ENCODE data around the gene LCN10. TPM values are rescaled to one million over a fixed set of nuclear protein-coding genes. Genes with fewer than 3 reads are reported as not detected.

The LCN10 gene
- total RNA-seq, 4 donors from 2014 or later, result 3.9 to 16.5 (median 9.9) TPM

GRCh38 chr9:136750526-136750925 is 7.8 kb upstream of the LCN10 start:
- H3K36me3 ChIP-seq, result no peaks in the 10 kb centered on the region
- H3K9me3 ChIP-seq, result peaks cover 0 to 10% (median 0%) of the 10 kb centered on the region in 3 donors
- H3K4me1 ChIP-seq, result no peaks in the 10 kb centered on the region
- WGBS, 2 donors (ENCODE audit: low coverage in 1 of 2), result 17 to 33% methylated on average over 1 to 2 of the region's 2 CpGs
- TF ChIP-seq, protein P1, sequence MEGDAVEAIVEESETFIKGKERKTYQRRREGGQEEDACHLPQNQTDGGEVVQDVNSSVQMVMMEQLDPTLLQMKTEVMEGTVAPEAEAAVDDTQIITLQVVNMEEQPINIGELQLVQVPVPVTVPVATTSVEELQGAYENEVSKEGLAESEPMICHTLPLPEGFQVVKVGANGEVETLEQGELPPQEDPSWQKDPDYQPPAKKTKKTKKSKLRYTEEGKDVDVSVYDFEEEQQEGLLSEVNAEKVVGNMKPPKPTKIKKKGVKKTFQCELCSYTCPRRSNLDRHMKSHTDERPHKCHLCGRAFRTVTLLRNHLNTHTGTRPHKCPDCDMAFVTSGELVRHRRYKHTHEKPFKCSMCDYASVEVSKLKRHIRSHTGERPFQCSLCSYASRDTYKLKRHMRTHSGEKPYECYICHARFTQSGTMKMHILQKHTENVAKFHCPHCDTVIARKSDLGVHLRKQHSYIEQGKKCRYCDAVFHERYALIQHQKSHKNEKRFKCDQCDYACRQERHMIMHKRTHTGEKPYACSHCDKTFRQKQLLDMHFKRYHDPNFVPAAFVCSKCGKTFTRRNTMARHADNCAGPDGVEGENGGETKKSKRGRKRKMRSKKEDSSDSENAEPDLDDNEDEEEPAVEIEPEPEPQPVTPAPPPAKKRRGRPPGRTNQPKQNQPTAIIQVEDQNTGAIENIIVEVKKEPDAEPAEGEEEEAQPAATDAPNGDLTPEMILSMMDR (IDR thresholded peaks at IDR 0.05), result no peak
- TF ChIP-seq EP300 (IDR thresholded peaks at IDR 0.05), result no peak
- no peak for TF ChIP-seq POLR2A (IDR thresholded peaks at IDR 0.05)
- TF ChIP-seq POLR2AphosphoS5 (IDR thresholded peaks at IDR 0.05), result no peak
- peaks cover 9% of the 10 kb centered on the region for H3K27me3 ChIP-seq
- no peak overlapping the region for H3K4me3 ChIP-seq
- ATAC-seq, result no peak
- no peak overlapping the region for H3K27ac ChIP-seq

DNA sequence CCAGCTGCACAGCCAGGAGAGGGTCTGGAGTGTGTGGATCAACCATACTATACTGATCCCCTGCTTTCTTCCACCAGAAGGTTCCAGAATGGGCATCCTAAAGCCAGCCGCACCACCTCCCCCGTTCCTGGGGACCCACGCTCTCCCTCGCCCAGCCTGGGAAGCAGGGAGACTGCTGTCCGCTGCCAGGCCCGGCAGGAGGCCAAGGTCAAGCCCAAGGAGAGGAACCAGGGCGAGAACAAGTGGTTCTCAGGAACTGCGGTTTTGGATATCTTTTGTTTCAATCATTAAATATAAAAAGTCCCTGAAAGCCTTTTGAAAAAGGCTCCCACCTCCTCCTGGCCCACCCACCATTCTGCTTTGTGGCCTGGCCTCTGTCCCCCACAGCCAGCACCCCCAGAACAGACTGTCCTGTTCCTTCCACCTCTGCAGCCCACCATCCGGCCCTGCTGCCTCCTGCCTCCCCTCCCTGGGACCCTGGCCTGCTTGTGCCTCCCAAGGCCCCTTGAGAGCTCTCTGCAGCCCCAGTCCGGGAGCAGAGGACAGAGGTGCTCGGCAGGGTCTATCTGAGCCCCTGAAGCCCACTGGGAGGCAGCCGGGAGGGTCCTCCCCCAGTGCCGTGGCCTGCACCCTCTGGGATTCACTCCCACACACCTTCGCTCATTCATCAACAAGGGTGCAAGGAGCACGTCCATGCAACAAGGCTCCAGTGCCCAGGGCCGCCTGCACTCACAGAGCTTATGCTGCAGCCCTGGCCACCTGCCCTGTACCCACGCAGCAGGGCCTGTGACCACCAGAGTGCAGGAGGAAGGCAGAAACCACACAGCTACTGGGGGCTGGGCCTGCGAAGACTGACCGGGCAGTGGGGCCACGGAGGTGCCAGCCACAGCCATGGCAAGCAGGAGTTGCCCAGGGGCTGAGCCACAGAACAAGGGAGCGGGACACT is 6.2 kb upstream of the LCN10 start:
- Histone ChIP-seq H3K4me3 (no peak overlapping the region), H3K36me3 (no peaks in the 10 kb centered on the region), H3K27ac (peak overlapping the region in 3 of 4 donors; percentile 8 to 47 (median 38)), H3K27me3 (peaks cover 24% of the 10 kb centered on the region), H3K9me3 (peaks cover 0 to 10% (median 0%) of the 10 kb centered on the region in 3 donors), H3K4me1 (no peaks in the 10 kb centered on the region)
- WGBS, 2 donors (ENCODE audit: low coverage in 1 of 2), result 60% methylated on average over 2 of the region's 21 CpGs; no CpG with 5 or more reads in 1 of the 2 donors
- TF ChIP-seq POLR2AphosphoS5 (IDR thresholded peaks at IDR 0.05), result no peak
- TF ChIP-seq, protein P1 (IDR thresholded peaks at IDR 0.05), result no peak
- TF ChIP-seq POLR2A (IDR thresholded peaks at IDR 0.05), result no peak
- no peak for TF ChIP-seq EP300 (IDR thresholded peaks at IDR 0.05)
- ATAC-seq, result peak; percentile 21

GRCh38 chr9:136748201-136748600 is 5.5 kb upstream of the LCN10 start, which contains the start of gene LCN6:
LCN6 (minus strand) TSS chr9:136748525; CDS start chr9:136748483, 42 bp downstream.
- Histone ChIP-seq H3K27ac (peak within 1 kb of the TSS in 3 of 4 donors; percentile 8 to 47 (median 38)), H3K4me1 (no peaks in the 10 kb centered on the region), H3K36me3 (no peaks in the 10 kb centered on the region), H3K27me3 (peaks cover 32% of the 10 kb centered on the region), H3K4me3 (no peak within 1 kb of the TSS), H3K9me3 (peaks cover 0 to 9% (median 0%) of the 10 kb centered on the region in 3 donors)
- TF ChIP-seq EP300 (IDR thresholded peaks at IDR 0.05), result no peak
- no peak for TF ChIP-seq POLR2A (IDR thresholded peaks at IDR 0.05)
- no peak for TF ChIP-seq POLR2AphosphoS5 (IDR thresholded peaks at IDR 0.05)
- TF ChIP-seq, protein P1 (IDR thresholded peaks at IDR 0.05), result no peak
- WGBS, 2 donors (ENCODE audit: low coverage in 1 of 2), result 67% methylated on average over 3 of the region's 8 CpGs; no CpG with 5 or more reads in 1 of the 2 donors
- ATAC-seq, result no peak

DNA sequence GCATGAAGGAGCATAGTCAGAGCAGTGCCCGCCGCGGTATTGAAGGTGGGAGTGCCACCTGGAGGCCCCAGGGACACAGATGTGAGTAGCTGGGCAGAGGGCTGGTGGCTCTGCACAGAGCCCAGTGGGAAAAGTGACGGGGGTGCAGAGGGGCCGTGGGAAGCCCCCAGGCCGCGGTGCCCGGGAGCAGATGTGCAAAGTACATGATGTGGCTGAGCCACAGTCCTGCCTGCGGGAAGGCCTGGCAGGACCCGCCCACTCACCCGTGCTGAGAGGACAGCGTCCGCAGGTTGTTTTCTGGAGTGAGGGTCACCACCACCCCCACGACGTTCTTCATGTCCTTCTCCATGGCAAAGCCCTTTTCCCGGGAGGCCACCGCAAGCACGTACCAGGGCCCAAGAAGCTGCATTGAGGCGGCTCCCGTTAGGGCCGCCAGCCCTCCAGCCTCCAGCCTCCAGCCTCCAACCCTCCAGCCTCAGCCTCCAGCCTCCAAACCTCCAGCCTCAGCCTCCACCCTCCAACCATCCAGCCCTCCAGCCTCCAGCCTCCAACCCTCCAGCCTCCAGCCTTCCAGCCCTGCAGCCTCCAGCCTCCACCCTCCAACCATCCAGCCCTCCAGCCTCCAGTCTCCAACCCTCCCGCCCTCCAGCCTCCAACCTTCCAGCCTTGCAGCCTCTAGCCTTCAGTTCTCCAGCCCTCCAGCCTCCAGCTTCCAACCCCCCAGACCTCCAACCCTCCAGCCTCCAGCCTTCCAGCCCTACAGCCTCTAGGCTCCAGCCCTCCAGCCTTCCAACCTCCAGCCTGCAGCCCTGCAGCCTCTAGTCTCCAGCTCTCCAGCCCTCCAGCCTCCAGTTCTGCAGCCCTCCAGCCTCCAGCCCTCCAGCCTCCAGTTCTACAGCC is 4.7 kb upstream of the LCN10 start:
- H3K27ac ChIP-seq, result no peak overlapping the region
- 90 to 94% methylated on average over 2 to 8 of the region's 22 CpGs for WGBS, 2 donors (ENCODE audit: low coverage in 1 of 2)
- H3K4me1 ChIP-seq, result no peaks in the 10 kb centered on the region
- H3K36me3 ChIP-seq, result no peaks in the 10 kb centered on the region
- TF ChIP-seq, protein P1 (IDR thresholded peaks at IDR 0.05), result no peak
- TF ChIP-seq POLR2A (IDR thresholded peaks at IDR 0.05), result no peak
- TF ChIP-seq POLR2AphosphoS5 (IDR thresholded peaks at IDR 0.05), result no peak
- no peak for TF ChIP-seq EP300 (IDR thresholded peaks at IDR 0.05)
- H3K27me3 ChIP-seq, result peaks cover 40% of the 10 kb centered on the region
- no peak overlapping the region for H3K4me3 ChIP-seq
- no peak for ATAC-seq
- H3K9me3 ChIP-seq, result peaks cover 0 to 6% (median 0%) of the 10 kb centered on the region in 3 donors
